ENCODE measurements around the gene APLP2. TPM values are rescaled to one million over a fixed set of nuclear protein-coding genes. Genes with fewer than 3 reads are reported as not detected.

APLP2 gene
- total and polyA plus RNA-seq, 10 donors: 47.4 to 248 (median 181) TPM

DNA sequence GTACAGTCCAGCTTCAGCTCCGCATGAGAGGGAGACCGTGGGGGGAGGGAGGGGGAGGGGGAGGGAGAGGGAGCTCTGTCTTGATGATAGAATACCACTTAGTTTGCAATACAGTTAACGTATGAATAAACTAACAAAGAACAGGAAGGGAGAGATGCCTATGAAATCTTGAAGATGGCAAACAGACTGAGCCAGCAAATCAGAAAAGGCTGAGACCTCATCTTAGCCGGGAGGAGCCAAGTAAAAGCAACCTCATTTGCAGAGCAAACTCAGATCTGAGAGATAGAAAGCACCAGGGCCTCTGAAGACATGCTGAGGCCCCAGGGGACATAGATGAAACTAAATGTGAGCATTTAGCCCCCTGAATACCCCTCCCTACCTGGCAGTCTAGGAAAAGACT, 23.0 kb downstream of the APLP2 start:
- intact Hi-C loops (cut with DNase I; ENCODE audit: low total_unique reads): no loop called here
- Histone ChIP-seq H3K9me3 (no peaks in the 10 kb centered on the region), H3K27me3 (replicated peaks in 1 of 7) (no peaks in the 10 kb centered on the region), H3K4me3 (no peak overlapping the region), H3K4me1 (peaks cover 5 to 61% (median 35%) of the 10 kb centered on the region in 6 donors), H3K27ac (no peak overlapping the region), H3K36me3 (no peaks in the 10 kb centered on the region)
- WGBS, 5 donors: 72 to 93% (median 81%) methylated on average over 4 of the region's 4 CpGs
- TF ChIP-seq, protein P1, sequence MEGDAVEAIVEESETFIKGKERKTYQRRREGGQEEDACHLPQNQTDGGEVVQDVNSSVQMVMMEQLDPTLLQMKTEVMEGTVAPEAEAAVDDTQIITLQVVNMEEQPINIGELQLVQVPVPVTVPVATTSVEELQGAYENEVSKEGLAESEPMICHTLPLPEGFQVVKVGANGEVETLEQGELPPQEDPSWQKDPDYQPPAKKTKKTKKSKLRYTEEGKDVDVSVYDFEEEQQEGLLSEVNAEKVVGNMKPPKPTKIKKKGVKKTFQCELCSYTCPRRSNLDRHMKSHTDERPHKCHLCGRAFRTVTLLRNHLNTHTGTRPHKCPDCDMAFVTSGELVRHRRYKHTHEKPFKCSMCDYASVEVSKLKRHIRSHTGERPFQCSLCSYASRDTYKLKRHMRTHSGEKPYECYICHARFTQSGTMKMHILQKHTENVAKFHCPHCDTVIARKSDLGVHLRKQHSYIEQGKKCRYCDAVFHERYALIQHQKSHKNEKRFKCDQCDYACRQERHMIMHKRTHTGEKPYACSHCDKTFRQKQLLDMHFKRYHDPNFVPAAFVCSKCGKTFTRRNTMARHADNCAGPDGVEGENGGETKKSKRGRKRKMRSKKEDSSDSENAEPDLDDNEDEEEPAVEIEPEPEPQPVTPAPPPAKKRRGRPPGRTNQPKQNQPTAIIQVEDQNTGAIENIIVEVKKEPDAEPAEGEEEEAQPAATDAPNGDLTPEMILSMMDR (IDR thresholded peaks at IDR 0.05 in 8 of 11, conservative IDR thresholded peaks at IDR 0.05 in 3 of 11): no peak
- TF ChIP-seq POLR2A (IDR thresholded peaks at IDR 0.05): no peak
- no peak for DNase-seq

DNA sequence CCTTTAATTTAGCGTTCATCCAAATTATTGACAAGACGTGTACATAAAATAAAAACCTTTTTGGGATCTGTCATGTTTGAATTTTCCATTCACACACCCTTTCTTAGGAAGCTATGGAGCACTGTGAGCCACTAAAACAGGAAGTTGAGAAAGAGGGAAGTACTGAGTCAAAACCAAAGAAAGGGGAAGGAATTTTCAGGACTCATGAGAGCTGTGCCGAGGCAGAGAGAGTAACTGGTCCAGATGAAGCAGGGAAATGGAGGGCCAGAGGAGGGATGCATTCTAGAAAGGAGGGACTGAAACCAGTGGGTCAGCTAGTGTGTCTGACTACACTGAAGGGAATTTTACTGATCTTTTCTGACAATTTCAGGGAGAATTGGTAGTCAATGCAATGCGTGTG, 24.9 kb downstream of the APLP2 start:
- DNase-seq: no peak
- Histone ChIP-seq H3K4me3 (no peak overlapping the region), H3K36me3 (no peaks in the 10 kb centered on the region), H3K9me3 (no peaks in the 10 kb centered on the region), H3K27me3 (replicated peaks in 1 of 7) (no peaks in the 10 kb centered on the region), H3K4me1 (peaks cover 0 to 61% (median 24%) of the 10 kb centered on the region in 6 donors), H3K27ac (peak overlapping the region in 3 of 8 donors; percentile 5 to 57 (median 46))
- intact Hi-C loops (cut with DNase I; ENCODE audit: low total_unique reads): no loop called here
- 57 to 75% (median 65%) methylated on average over 4 of the region's 4 CpGs for WGBS, 5 donors
- TF ChIP-seq POLR2AphosphoS5 (IDR thresholded peaks at IDR 0.05): no peak
- TF ChIP-seq, protein P1 (IDR thresholded peaks at IDR 0.05 in 8 of 11, conservative IDR thresholded peaks at IDR 0.05 in 3 of 11): no peak
- no peak for TF ChIP-seq POLR2A (IDR thresholded peaks at IDR 0.05)

DNA sequence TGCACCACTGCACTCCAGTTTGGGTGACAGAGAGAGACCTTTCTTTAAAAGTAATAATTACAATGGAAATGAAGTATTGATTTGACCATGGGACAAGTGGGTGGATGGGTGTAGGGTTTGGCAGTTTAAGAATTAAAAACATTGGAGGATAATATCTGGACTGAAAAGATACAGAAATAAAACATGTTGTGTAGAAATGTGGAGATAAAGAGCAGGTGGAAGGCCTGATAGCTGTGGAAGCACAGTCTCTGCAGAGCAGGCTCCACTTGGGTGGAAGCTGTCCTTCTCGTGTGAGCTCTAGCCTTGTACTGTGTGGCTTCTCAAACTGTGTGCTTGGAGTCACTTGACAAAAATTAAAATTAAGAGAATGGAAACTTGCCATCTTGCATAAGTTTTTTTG, 25.6 kb downstream of the APLP2 start:
- intact Hi-C loops (cut with DNase I; ENCODE audit: low total_unique reads): no loop called here
- DNase-seq: no peak
- WGBS, 5 donors: 65 to 86% (median 70%) methylated on average over 1 of the region's 1 CpG
- TF ChIP-seq, protein P1 (IDR thresholded peaks at IDR 0.05 in 8 of 11, conservative IDR thresholded peaks at IDR 0.05 in 3 of 11): no peak
- TF ChIP-seq POLR2A (IDR thresholded peaks at IDR 0.05) (no peak), POLR2AphosphoS5 (IDR thresholded peaks at IDR 0.05) (no peak)
- H3K4me1 ChIP-seq: peaks cover 0 to 68% (median 24%) of the 10 kb centered on the region in 6 donors
- no peaks in the 10 kb centered on the region for H3K9me3 ChIP-seq
- no peaks in the 10 kb centered on the region for H3K27me3 ChIP-seq (replicated peaks in 1 of 7)
- H3K27ac ChIP-seq: peak overlapping the region in 3 of 8 donors; percentile 5 to 57 (median 46)
- no peaks in the 10 kb centered on the region for H3K36me3 ChIP-seq
- H3K4me3 ChIP-seq: no peak overlapping the region

GRCh38 chr11:130096042-130096441, 26.3 kb downstream of the APLP2 start:
- WGBS, 5 donors: 93 to 98% (median 96%) methylated on average over 2 of the region's 2 CpGs
- Histone ChIP-seq H3K27ac (no peak overlapping the region), H3K4me1 (peaks cover 0 to 73% (median 24%) of the 10 kb centered on the region in 6 donors), H3K36me3 (no peaks in the 10 kb centered on the region), H3K27me3 (replicated peaks in 1 of 7) (no peaks in the 10 kb centered on the region), H3K9me3 (no peaks in the 10 kb centered on the region), H3K4me3 (no peak overlapping the region)
- intact Hi-C loops (cut with DNase I; ENCODE audit: low total_unique reads): no loop called here
- no peak for DNase-seq
- TF ChIP-seq, protein P1 (IDR thresholded peaks at IDR 0.05 in 8 of 11, conservative IDR thresholded peaks at IDR 0.05 in 3 of 11): no peak
- TF ChIP-seq POLR2AphosphoS5 (IDR thresholded peaks at IDR 0.05) (no peak), POLR2A (IDR thresholded peaks at IDR 0.05) (no peak)
